Testis (tissue), 2 donors: ENCODE data around the gene ADCY9.

Experiments used
- CTCF ChIP-seq, 3 experiments: fragments of 450-650 bp in 2 of 3; fragments of 200-600 bp in 1 of 3; sonication (generic) in 1 of 3; IDR thresholded peaks; one replicate each; pipeline ENCODE4 v1.5.1; 2016 to 2019; ENCODE audit warnings: antibody characterized with exemption in 3 of 3, mild to moderate bottlenecking in 2 of 3, moderate library complexity in 1 of 3
- POLR2A ChIP-seq: fragments of 450-650 bp; IDR thresholded peaks from one replicate; pipeline ENCODE4 v1.6.1; 2017; ENCODE audit warnings: antibody characterized with exemption, mild to moderate bottlenecking, moderate library complexity

GRCh38 chr16:3957344-3957980 lies 158.8 kb downstream of the ADCY9 start:
- TF ChIP-seq CTCF (IDR thresholded peaks at IDR 0.05), result no peak
- TF ChIP-seq POLR2A, result no peak
